Ramos (cell line): ENCODE measurements around the gene ARNT2.

Experiments
- in situ Hi-C: fragments of 300-500 bp; cut with MboI; formaldehyde crosslinking; loops from one replicate; pipeline ENCODE4 v1.14.3; 2022; ENCODE audit warnings: low sequenced_read_pairs; ENCODE audit not compliant: unreplicated experiment

Gene ARNT2

DNA sequence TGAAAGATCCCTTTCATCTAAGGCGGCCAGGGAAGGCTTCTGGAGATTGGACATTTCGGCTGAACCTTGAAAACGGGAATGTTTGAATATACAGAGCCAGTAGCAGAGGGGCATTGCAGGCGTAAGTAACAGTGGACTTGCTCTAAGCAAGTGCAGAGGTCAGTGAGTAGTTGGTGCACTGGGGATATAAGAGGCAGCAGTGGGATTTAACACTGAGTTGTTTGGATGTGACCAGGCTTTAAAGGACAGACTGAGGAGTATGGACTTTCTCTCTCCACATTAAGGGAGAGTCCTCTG, 1.3 kb downstream of the ARNT2 start:
- in situ Hi-C loops, result no loop called here

DNA sequence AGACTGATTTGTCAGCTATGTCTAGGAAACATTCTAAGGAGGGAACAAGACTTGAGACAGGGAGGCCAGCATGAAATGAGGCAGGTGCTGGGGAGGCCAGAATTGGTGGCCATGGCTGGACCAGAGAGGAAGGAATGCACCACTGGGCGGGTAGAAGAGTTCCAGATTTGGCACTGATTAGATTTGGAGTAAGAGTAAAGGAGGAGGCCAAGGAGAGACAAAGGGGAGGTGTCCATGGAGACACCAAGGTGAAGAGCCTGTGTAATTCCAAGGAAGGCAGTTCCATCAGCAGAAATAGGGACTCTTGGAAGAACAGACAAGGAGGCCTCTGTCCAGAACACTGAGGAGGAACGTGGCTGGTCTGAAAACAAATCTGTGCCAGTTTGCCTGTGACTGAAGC, 1.8 kb downstream of the ARNT2 start:
- in situ Hi-C loops, result no loop called here

DNA sequence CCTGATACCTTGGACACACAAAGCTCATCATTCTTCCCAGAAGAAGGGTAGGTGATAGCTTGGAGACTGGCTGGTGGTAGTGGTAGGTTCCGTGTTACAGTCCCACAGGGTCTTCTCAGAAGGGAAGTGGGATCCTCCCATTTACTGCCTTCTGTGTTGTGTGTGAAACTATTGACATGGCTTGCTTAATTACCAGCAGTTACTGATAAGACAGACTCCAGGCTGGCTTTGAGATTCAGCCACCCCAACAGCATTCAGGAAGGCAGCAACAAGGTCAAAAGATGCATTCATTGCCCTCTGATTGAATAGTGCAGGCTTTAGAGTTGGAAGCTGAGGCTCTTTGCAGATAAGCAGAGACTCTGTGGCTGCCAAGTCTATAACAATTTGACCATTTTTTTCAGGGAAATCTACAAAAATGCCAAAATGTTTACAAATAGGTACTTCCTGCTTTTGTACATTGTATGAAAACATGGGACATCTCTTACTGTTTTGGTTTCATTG, 7.7 kb downstream of the ARNT2 start:
- in situ Hi-C loops, result no loop called here

DNA sequence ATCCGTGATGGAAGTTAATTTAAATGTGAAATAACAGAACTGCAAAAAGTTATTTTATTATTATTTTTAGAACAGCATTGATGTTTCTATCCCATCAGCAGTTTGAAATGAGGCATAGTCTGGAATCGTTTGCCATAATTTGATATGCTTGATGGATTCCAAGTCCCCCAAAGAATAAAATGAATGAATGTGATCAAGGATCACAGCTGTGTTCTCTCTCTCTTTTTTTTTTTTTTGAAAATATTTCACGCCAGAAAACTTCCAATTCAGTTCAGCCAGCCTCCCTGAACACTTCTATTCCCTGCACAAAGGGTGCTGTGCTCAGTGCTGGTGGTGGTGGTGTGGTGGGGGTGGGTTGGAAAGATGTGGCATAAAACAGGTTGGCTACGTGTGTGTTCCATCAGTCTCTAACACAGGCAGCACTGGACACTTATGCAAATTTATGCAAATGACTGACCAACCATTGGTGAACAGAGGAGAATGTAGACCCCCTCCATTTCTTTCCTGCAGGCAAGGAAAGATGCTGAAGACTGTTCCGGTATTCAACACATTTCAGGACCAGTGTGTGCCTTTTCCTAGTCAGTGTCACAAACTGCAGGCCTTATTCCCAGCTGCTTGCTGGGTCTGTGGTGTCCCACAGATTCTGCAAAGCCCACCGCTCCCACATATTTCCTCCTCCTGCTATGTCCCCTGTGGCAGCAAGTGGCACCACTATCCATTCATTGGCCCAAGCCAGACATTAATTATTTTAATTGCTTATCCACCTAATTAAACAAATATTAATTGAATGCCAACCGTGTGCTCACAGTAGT, 10.6 kb downstream of the ARNT2 start:
- in situ Hi-C loops, result no loop called here

DNA sequence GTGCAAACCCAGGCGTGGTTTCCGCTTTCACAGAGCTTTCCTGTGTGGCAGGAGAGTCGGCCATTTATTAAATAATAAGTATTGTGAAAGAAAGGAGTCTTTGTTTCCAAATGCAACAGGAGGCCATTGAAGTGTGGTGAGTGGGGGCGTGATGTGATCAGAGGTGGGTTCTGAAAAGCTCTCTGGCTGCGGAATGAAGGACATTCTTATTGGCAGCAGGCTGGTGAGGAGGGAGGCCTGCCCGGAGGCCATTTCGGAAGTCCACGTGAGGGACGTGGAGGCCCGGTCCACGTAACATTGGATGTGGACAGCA, 11.1 kb downstream of the ARNT2 start:
- in situ Hi-C loops, result no loop called here

DNA sequence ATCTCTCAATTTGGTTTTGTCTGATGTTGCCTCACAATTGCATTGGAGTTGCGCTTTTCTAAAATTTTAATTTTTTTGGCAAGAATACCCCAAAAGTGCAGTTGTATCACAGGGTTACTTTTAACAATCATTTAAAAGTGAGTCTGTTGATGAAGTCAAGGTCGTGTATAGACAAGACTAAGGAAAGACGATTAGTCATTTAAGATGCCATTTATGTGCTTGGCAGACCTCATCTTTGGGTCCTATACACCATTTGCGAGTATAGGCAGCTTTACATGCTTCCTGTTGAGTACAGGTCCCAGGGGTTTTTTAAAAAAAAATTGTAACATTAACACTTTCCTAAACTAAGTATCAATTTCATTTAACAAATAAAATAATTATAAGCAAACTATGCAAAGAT, 12.5 kb downstream of the ARNT2 start:
- in situ Hi-C loops, result no loop called here

DNA sequence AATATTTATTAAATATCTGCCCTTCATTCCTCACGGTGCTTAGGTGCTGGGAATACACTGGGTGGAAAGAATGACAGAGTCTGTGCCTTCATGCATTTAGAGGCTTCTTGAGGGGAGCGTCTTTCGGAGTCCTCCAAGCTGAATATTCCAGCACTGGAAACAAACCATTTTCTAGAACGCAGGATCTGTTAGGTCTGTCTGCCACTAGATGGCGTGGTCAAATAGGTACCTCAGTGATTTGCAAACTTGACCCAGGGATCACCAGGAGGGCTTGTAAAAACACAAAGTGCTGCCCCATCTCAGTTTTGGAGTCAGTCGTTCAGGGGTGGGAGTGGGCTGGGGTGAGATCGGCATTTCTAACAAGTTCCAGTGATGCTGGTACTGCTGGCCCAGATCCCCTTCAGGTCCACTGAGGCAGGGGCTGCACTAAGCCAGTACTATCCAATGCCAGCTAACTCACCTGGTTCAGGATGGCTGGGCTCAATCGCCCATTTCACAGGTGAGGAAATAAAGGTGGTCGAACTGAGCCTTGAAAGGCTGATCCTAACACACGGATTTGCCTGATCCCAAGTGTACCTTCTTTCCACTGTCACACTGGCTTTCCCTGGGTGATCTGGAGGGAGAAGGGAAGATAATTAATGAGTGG, 14.8 kb downstream of the ARNT2 start:
- in situ Hi-C loops, result no loop called here

DNA sequence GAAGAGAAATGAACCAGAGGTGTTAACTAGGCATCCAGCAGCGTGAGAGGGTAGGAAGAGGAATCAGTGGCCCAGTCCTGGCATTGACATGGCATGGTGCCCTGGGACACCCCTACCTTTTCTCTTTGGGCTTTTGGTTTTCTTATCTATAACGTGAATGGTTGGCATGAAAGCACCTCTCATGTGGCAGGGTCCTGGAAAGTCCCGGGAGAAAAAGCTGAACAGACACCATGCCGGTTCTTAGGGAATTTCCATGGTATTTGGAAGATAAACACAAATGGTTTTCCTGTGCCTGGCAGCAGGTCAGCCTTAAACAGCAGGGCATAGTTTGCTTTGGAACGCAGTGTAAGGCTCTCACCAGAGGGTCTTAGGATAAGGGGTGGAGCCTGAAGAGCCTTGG, 15.4 kb downstream of the ARNT2 start:
- in situ Hi-C loops, result no loop called here

DNA sequence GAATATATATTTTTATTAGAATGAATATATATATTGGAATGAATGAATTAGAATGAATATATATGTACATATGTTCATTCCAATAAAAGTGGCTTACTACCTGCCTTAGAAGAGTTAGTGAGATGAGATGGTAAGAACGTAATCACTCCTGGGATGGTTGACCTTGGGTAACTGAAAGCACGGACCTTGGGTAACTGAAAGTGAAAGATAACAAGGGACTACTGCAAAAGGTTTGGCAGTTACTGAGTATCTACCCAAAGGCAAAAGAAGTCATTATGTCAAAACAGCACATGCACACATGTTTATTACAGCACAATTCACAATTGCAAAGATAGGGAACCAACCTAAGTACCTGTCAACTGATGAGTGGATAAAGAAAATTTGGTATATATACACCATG, 16.5 kb downstream of the ARNT2 start:
- in situ Hi-C loops, result no loop called here

DNA sequence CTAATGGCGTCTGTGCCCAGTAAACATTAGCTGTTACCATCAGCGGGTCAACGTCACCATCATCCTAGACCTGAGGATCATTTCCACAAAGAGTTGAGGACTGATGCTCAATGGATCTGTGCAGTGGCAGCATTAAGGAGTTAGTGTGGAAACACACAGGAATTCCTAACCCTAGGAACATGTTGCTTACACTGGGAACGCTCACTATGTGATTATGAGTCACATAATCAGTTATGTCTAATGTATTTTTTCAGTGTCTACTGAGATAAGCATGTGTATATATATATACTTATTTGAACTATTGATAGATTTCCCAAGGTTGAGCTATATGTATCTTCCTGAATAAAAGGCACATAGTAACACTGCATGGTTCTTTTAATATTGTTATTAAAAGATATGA, 19.0 kb downstream of the ARNT2 start:
- in situ Hi-C loops, result no loop called here

DNA sequence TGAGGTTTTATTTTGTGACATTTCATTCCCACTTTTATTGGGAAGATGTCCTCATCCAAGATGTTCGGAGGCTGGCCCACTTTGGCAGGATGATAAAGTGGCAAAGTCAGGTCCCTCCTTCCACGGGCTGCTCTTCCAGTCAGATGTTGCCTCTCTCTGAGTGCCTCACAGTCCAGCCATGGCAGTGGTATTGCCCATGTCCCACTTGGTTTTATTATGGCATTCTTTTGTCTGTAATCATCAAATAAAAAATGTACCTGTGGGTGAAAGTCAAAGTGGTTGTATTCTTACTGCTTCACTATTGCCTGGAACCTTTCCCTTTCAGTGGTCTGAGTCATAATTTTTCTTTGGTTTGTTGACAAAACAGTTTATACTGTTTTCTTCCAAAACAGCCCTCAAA, 20.2 kb downstream of the ARNT2 start:
- in situ Hi-C loops, result no loop called here

DNA sequence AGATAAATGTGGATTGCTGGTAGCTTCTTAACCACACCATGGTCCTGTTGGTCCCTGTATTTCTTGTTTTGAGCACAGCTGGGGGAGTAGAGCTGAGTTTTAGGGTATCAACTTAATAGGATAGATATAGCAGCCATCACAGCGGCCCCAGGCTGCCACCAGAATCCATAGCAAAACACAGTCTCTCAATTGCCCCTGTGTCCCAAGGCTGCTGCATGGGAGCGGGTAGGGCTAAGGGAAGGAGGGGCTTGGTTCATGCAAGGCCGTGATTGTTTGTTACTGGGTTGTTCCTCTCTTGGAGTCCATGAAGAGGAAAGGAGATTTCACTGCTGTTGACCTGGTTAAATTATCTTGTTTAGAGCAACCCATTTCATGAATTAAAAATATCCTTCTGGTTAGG, 22.1 kb downstream of the ARNT2 start:
- in situ Hi-C loops, result no loop called here

DNA sequence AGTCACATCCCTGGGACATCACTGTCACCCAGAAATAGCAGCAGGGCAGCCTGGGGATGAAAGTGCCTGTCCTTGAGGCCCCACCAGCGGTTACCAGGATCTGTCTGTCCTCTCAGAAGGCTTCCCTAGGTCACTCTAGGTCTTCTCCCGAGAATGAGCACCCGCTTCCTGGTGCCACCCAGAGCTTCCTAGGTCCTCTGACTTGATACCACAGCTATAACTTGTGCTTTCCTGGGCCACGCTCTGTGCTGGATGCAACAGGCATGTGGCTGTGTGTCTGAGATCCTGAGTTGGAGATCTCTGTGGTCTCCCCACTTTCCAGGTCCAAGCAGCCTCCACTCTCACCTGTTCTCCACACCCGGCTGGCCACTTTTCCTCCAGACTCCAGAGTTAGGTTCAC, 25.8 kb downstream of the ARNT2 start:
- in situ Hi-C loops, result no loop called here

DNA sequence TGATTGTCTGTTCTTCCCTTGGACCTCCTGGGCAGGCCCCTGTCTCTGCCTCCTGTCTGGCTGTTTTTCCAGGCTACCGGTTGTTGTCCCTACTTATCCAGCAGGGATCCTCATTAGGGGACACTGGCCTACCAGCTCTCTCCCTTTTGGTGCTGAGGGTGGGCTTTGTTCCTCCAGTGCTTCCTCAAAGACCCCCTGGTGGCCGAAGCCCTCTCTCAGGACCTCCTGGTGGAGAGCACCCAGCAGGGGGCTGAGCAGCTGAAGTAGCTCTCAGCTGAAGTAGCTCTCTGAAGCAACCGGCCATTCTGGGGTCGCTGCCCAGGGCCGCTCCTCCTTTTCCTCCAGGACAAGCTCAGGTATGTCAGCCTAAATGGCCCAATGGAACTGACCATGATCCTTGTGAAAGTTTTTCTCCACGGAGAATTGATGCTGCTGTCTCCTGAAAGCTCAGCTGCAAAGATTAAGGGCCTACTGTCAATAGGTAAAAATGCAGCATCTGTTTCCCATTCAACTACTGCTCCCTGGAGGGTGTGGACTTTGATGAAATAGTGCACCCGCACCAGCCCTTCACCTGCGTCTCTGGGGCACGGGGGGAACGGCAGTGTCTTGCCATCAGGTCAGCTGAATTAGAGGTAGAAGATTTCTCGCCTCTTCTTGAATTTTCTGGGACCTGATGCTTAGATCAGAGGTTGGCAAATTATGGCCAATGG, 27.6 kb downstream of the ARNT2 start:
- in situ Hi-C loops, result no loop called here

DNA sequence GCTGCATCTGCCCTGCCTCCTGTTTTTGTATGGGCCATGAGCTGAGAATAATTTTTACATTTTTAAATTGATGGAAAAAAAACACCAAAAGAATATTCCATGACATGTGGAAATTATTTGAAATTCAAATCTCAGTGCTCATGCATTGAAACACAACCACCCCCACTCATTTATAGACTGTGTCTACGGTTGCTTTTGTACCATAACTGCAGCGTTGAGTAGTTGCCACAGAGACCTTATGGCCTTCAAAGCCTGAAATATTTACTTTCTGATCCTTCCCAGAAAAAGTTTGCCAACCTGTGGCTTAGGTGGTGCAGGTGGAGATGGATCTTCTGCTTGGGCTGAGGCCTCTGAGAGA, 28.1 kb downstream of the ARNT2 start:
- in situ Hi-C loops, result no loop called here

DNA sequence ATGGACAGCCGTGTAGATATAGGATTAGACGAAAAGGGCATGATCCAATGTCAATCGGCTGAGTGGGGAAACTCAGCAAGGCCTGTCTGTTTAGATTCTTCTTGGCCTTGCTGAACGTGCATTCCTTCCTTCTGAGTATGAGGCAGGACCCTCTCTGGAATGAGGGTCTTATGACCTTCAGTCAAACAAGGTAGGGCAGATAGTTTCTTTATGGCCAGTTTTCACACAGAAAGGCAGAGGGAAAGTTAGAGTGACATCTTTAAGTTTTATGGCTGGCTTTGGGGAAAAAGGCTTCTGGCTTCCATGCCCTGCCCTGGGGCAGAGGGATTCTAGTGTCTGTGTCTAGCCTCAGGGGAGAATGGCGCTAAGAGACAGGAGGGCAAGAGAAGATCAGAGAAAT, 29.7 kb downstream of the ARNT2 start:
- in situ Hi-C loops, result no loop called here

DNA sequence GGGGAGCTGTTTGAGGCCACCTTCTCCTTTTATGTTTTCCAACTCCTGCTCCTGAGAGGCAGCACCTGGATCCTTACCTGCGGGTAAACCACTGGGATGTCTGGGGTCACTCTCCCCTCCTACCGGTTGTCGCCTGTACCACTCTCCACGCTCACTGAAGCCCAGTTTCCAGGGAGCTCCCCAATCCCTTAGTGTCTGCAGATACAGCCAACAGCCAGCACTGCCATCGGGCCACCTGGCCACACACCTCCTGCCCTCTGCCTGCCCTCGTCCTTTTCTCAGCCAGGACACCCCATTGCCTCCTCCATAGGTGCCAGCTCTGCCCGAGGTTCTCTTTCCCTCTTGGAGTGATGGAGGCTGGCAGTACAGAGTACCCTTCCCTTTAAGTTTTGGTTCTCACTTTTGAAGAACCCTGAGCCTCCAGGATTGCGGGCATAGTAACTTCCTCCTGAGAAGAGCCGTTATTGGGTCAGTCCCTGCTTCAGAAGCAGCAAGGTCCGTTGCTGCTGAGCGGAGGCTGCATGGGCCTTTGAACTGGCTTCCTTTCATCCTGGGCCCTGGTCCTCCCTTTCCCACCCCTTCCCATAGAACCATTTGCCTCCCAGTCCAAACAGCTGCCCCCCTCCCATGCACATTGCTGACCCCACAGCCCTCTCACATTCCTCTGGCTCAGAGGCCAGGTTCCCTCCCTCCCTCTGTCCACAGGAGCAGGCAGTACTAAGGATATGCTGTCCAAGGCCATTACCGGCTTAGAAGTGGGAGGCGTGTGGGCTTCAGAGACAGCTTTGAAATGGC, 30.9 kb downstream of the ARNT2 start:
- in situ Hi-C loops, result no loop called here

DNA sequence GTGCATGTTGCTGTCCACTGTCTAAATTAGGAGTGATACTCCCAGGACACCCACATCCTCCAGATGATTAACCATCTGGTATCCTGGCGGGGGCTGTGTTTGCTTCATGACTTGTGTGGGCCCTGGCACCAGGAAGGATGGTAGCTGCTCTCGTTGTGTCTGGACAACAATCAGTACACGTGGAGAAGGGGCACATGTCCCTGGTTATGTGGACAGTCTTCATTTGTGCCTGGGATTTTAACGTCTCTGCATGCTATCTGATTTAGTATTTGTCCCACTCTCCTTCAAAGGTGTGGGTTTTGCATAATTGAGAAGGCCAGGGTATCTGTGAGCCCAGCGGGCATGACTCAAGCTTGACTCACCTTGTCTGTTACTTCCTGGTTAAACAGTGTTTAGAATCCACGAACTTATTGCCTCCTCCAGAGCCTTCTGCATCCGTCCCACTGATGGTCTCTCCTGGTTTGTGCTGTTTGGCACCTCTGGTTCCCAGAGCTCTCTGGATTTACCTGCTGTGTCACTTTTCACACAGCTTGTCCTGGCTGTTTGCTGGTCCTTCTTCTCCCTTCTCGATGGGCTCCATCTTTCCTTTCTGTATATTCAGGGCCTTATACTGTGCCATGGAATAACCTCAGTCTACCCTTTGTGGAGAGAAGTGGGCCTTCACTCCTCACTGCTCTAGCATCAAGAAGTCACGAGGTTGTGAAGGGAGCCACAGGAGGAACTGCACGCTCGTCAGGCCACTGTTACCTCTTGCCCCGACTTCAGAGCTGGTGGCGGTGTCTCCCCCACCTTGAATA, 32.5 kb downstream of the ARNT2 start:
- in situ Hi-C loops, result no loop called here

DNA sequence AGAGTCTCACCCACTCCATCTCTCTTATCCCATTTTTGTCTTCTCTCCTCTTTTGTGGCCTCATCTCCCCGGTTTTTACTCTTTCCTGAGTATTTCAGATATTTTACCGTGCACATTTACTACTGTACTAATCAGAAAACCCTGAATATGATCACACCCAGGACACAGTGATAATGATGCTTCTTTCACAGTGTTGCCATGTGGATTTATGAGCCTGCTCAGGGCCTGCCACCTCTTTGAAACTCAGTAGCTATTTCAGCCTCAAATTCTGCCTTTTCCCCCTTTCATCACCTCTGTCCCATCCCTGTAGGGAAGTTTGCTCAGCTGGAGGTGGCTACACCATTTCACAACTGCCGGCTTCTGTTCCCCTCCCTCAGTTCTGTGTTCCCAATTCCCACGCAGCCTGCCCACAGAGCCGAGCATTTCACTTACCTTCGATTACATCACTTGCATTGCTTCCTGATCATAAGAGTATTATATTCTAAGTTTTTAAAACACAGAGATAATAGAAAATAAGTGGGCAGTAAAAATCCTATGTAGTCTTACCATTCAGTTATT, 33.2 kb downstream of the ARNT2 start:
- in situ Hi-C loops, result no loop called here

DNA sequence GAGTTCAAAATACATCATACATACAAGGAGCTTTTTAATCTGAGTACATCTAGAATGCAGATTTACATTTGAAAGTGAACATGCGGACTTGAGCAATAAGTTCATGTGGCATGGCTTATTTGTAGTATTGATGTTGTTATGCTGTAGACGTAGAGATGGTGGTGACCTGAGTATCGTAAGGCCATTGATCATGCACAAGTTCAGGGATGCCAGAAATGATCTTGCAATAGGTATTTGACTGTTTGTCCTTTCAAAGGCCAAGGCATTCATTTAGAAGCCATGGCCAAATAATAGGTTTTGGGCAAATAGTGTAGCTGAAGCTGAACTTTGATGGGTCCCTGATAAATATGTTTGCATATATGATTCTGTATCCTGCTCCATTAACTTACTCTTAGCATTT, 35.0 kb downstream of the ARNT2 start:
- in situ Hi-C loops, result no loop called here
